Measurements from ENCODE around the gene AHNAK. TPM values are rescaled to one million over a fixed set of nuclear protein-coding genes. Genes with fewer than 3 reads are reported as not detected.

AHNAK gene
- total RNA-seq, 2 donors from 2014 or later = 458 to 631 TPM

GRCh38 chr11:62535802-62536201 lies 10.8 kb downstream of the AHNAK start:
- intact Hi-C loops (cut with DNase I) = no loop called here
- Histone ChIP-seq H3K9me3 (no peaks in the 10 kb centered on the region), H3K9ac (ENCODE audit: low read depth in 2 of 2, low read length in 2 of 2) (no peak overlapping the region), H3K27ac (no peak overlapping the region), H3K4me3 (no peak overlapping the region), H3K4me1 (peaks cover 31% of the 10 kb centered on the region), H3K27me3 (no peaks in the 10 kb centered on the region), H3K36me3 (peaks cover 45% of the 10 kb centered on the region)
- no peak for TF ChIP-seq CTCF (IDR thresholded peaks at IDR 0.05)
- no peak for DNase-seq

GRCh38 chr11:62534779-62535545 lies 11.6 kb downstream of the AHNAK start:
- no peak overlapping the region for H3K4me3 ChIP-seq
- H3K4me1 ChIP-seq = peaks cover 22% of the 10 kb centered on the region
- H3K9me3 ChIP-seq = no peaks in the 10 kb centered on the region
- no peak overlapping the region for H3K9ac ChIP-seq (ENCODE audit: low read depth in 2 of 2, low read length in 2 of 2)
- no peaks in the 10 kb centered on the region for H3K27me3 ChIP-seq
- H3K27ac ChIP-seq = no peak overlapping the region
- peaks cover 46% of the 10 kb centered on the region for H3K36me3 ChIP-seq
- TF ChIP-seq CTCF (IDR thresholded peaks at IDR 0.05) = no peak
- intact Hi-C loops (cut with DNase I) = no loop called here
- no peak for DNase-seq

GRCh38 chr11:62532096-62532495 lies 14.5 kb downstream of the AHNAK start:
- intact Hi-C loops (cut with DNase I) = no loop called here
- no peaks in the 10 kb centered on the region for H3K27me3 ChIP-seq
- H3K4me3 ChIP-seq = no peak overlapping the region
- peaks cover 46% of the 10 kb centered on the region for H3K36me3 ChIP-seq
- no peak overlapping the region for H3K9ac ChIP-seq (ENCODE audit: low read depth in 2 of 2, low read length in 2 of 2)
- no peak overlapping the region for H3K27ac ChIP-seq
- DNase-seq = no peak
- no peaks in the 10 kb centered on the region for H3K9me3 ChIP-seq
- TF ChIP-seq CTCF (IDR thresholded peaks at IDR 0.05) = no peak
- H3K4me1 ChIP-seq = no peaks in the 10 kb centered on the region

- TF ChIP-seq CTCF (IDR thresholded peaks at IDR 0.05) = no peak
- Histone ChIP-seq H3K9ac (ENCODE audit: low read depth in 2 of 2, low read length in 2 of 2) (no peak overlapping the region), H3K9me3 (no peaks in the 10 kb centered on the region), H3K4me3 (no peak overlapping the region), H3K4me1 (no peaks in the 10 kb centered on the region), H3K27me3 (no peaks in the 10 kb centered on the region), H3K36me3 (peaks cover 4% of the 10 kb centered on the region), H3K27ac (no peak overlapping the region)
- no peak for DNase-seq
- intact Hi-C loops (cut with DNase I) = no loop called here
Observed at GRCh38 chr11:62516736-62517371, 29.8 kb downstream of the AHNAK start.

GRCh38 chr11:62514151-62514550 lies 32.5 kb downstream of the AHNAK start:
- intact Hi-C loops (cut with DNase I) = no loop called here
- no peak for TF ChIP-seq CTCF (IDR thresholded peaks at IDR 0.05)
- Histone ChIP-seq H3K4me3 (no peak overlapping the region), H3K9me3 (no peaks in the 10 kb centered on the region), H3K9ac (ENCODE audit: low read depth in 2 of 2, low read length in 2 of 2) (no peak overlapping the region), H3K27ac (no peak overlapping the region), H3K4me1 (no peaks in the 10 kb centered on the region), H3K27me3 (no peaks in the 10 kb centered on the region), H3K36me3 (peaks cover 4% of the 10 kb centered on the region)
- no peak for DNase-seq
